ENCODE measurements around the gene R3HDML. TPM values are rescaled to one million over a fixed set of nuclear protein-coding genes. Genes with fewer than 3 reads are reported as not detected.

Gene R3HDML, protein sequence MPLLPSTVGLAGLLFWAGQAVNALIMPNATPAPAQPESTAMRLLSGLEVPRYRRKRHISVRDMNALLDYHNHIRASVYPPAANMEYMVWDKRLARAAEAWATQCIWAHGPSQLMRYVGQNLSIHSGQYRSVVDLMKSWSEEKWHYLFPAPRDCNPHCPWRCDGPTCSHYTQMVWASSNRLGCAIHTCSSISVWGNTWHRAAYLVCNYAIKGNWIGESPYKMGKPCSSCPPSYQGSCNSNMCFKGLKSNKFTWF
- total RNA-seq = not detected in 2 replicates

GRCh38 chr20:44336725-44337380 lies at the start of gene R3HDML:
Gene R3HDML (plus strand): TSS chr20:44337043. CDS start chr20:44337158, 115 bp downstream.

GRCh38 chr20:44310664-44311639 lies 25.9 kb upstream of the R3HDML start, which contains the start of gene FITM2:
Gene FITM2 (minus strand): TSS chr20:44311202. CDS start chr20:44311148, 54 bp downstream.

DNA sequence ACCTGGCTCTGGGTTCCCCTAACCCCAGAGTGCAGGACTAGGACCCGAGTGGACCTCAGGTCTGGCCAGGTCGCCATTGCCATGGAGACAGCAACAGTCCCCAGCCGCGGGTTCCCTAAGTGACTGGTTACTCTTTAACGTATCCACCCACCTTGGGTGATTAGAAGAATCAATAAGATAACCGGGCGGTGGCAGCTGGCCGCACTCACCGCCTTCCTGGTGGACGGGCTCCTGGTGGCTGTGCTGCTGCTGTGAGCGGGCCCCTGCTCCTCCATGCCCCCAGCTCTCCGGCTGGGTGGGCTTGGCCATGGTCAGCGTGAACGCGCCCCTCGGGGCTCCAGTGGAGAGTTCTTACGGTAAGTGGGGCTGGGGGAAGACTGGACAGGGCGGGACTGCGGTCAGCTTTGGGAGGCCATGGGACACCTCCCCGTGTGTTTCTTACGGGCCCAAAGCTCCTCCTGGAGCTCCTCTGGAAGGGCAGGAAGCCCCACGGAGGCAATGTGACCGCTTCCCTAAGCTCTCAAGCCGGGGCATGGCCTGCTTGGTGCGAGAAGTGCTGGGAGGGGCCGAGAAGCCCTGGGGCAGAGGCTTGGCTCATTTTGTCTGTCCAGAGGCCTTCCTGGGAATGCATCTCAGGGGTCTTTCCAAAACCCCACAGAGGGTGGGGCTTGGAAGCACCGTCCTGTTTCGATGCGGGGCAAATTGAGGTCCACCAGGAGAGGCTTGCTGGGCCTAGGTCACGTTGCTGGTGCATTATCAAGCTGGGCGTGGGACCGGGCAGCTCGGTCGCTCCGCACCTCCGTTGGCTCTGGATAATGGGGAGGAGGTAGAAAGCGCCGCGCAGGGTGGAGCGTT lies 18.9 kb downstream of the R3HDML start, which contains the start of gene HNF4A:
TSS of gene HNF4A (plus strand) at position 202 of the 855 bp plus-strand sequence. CDS start at position 308, 106 bp downstream.

Small RNA genes within 50 kb of the gene (small RNA-seq; reads per million reads assigned to genes)
- gene RF00019 = not detected

Other genes starting within 250 kb of the R3HDML start
- gene JPH2, start 149.9 kb upstream of the R3HDML start, total RNA-seq = 132 and 155 TPM in 2 replicates
- gene OSER1, start 126.3 kb upstream of the R3HDML start, total RNA-seq = 38.1 and 58.1 TPM in 2 replicates
- not detected in 2 replicates for gene GDAP1L1, start 89.7 kb upstream of the R3HDML start, total RNA-seq
- gene FITM2, start 25.8 kb upstream of the R3HDML start, total RNA-seq = 3.1 and 5.1 TPM in 2 replicates
- not detected in 2 replicates for gene HNF4A, start 18.7 kb downstream of the R3HDML start, total RNA-seq
- 9.8 and 23.9 TPM in 2 replicates for gene TTPAL, start 138.8 kb downstream of the R3HDML start, total RNA-seq
- gene SERINC3, start 185.0 kb downstream of the R3HDML start, total RNA-seq = 67.9 and 130 TPM in 2 replicates
- gene PKIG, start 245.5 kb downstream of the R3HDML start, total RNA-seq = 16.4 and 17.3 TPM in 2 replicates

Measured in placental epithelial cell (primary cell).